ENCODE measurements around the gene NMS. TPM values are rescaled to one million over a fixed set of nuclear protein-coding genes. Genes with fewer than 3 reads are reported as not detected.
"Not testable (repeated sequence)": the region's sequence is repeated elsewhere in the genome, so short reads cannot be mapped to it uniquely, and the experiment has no call there.

Gene NMS
- total RNA-seq, 1 donor from 2014 or later, result not detected

- H3K36me3 ChIP-seq, result no peaks in the 10 kb centered on the region
- H3K27ac ChIP-seq, result no peak overlapping the region
- no peak for DNase-seq (ENCODE audit: low spot score in 2 of 2)
- H3K4me1 ChIP-seq, result no peaks in the 10 kb centered on the region
- no peak overlapping the region for H3K4me3 ChIP-seq
- no peaks in the 10 kb centered on the region for H3K9me3 ChIP-seq
- intact Hi-C loops (cut with DNase I), result no loop called here
- H3K27me3 ChIP-seq, result no peaks in the 10 kb centered on the region
- TF ChIP-seq, protein P1, sequence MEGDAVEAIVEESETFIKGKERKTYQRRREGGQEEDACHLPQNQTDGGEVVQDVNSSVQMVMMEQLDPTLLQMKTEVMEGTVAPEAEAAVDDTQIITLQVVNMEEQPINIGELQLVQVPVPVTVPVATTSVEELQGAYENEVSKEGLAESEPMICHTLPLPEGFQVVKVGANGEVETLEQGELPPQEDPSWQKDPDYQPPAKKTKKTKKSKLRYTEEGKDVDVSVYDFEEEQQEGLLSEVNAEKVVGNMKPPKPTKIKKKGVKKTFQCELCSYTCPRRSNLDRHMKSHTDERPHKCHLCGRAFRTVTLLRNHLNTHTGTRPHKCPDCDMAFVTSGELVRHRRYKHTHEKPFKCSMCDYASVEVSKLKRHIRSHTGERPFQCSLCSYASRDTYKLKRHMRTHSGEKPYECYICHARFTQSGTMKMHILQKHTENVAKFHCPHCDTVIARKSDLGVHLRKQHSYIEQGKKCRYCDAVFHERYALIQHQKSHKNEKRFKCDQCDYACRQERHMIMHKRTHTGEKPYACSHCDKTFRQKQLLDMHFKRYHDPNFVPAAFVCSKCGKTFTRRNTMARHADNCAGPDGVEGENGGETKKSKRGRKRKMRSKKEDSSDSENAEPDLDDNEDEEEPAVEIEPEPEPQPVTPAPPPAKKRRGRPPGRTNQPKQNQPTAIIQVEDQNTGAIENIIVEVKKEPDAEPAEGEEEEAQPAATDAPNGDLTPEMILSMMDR (IDR thresholded peaks at IDR 0.05), result no peak
These were observed 32.5 kb upstream of the NMS start for GRCh38 chr2:100437751-100438150.

DNA sequence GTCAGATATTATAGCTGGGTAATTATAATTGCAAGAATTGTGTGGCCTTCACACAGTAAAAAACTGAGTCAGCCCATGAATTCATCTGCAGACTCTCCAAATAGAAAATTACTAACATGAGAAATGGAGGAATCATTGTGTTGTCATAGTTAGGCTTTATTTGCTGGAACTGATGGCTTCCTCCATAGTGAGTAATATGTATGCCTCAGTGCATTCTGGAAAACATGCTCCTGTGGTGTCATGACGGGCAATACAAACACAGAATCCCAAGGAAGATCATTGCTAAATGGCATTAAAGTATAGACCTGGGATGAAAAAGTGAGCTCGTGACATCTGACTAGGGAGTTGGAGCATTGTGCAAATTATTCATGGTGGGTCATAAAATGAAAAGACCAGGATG is 23.6 kb upstream of the NMS start:
- TF ChIP-seq, protein P1 (IDR thresholded peaks at IDR 0.05), result no peak
- intact Hi-C loops (cut with DNase I), result no loop called here
- H3K36me3 ChIP-seq, result no peaks in the 10 kb centered on the region
- H3K27me3 ChIP-seq, result no peaks in the 10 kb centered on the region
- no peak for DNase-seq (ENCODE audit: low spot score in 2 of 2)
- H3K4me1 ChIP-seq, result no peaks in the 10 kb centered on the region
- no peak overlapping the region for H3K27ac ChIP-seq
- no peak overlapping the region for H3K4me3 ChIP-seq
- no peaks in the 10 kb centered on the region for H3K9me3 ChIP-seq

DNA sequence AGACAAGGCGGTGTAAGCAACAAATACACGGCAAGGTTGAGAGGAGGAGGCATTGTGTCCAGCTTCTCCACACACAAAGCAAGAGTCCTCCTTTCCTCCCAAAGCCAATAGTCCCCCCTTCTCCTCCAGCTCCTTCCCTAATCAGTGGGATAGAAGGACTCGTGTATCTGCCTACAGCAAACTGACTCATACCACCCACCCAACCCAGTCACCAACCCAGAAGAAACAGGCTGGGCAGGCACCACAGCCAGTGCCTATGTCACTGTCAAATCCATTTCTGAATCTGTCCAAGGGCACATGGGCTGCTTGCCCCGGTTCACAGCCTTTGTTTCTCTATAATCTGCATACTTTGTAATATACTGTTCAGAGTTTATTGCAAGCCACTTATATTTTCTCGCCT is 19.2 kb upstream of the NMS start:
- Histone ChIP-seq H3K27me3 (no peaks in the 10 kb centered on the region), H3K4me1 (no peaks in the 10 kb centered on the region), H3K4me3 (no peak overlapping the region), H3K27ac (no peak overlapping the region), H3K9me3 (no peaks in the 10 kb centered on the region), H3K36me3 (no peaks in the 10 kb centered on the region)
- intact Hi-C loops (cut with DNase I), result no loop called here
- TF ChIP-seq, protein P1 (IDR thresholded peaks at IDR 0.05), result no peak
- no peak for DNase-seq (ENCODE audit: low spot score in 2 of 2)

DNA sequence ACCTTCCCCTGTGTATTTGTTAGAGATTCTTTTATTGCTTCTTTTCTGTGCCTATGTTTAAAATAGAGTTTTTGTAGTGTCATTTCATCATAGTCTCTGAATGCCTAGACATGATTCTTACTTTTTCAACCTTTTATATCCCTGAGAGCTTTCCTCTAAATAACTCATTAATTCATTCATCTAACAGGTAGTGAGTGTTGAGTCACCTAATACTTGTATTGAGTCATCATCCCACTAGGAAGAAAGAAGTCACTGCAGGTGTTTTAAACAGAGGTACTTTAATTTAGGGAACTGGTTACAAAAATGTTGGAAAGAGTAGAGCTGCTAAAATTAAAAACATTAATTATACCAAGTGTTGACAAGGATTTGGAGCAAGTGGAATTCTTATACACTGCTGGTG is 18.5 kb upstream of the NMS start:
- H3K36me3 ChIP-seq, result no peaks in the 10 kb centered on the region
- intact Hi-C loops (cut with DNase I), result no loop called here
- H3K4me3 ChIP-seq, result no peak overlapping the region
- no peak for DNase-seq (ENCODE audit: low spot score in 2 of 2)
- TF ChIP-seq, protein P1 (IDR thresholded peaks at IDR 0.05), result no peak
- H3K27me3 ChIP-seq, result no peaks in the 10 kb centered on the region
- H3K4me1 ChIP-seq, result no peaks in the 10 kb centered on the region
- no peak overlapping the region for H3K27ac ChIP-seq
- no peaks in the 10 kb centered on the region for H3K9me3 ChIP-seq

DNA sequence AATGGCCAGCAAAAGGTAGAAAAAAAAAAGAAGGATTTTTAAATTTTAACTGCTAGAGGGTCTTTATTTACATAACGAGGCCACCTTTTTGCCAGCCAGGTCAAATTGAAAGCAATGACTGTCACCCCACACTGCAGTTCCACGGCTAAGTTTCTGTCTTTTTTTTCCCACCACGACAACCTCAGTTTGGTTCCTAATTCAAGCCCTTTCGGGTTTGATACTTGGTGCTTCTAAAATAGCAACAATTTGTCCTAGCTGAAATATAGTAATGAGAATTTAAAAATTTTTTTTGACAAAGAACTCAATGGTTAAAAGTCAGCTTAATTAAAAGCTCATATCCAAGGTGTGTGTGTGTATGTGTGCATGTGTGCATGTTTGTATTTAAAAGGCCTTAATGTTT is 16.4 kb upstream of the NMS start:
- intact Hi-C loops (cut with DNase I), result no loop called here
- H3K27ac ChIP-seq, result no peak overlapping the region
- no peaks in the 10 kb centered on the region for H3K36me3 ChIP-seq
- no peaks in the 10 kb centered on the region for H3K4me1 ChIP-seq
- H3K27me3 ChIP-seq, result no peaks in the 10 kb centered on the region
- H3K9me3 ChIP-seq, result no peaks in the 10 kb centered on the region
- no peak for DNase-seq (ENCODE audit: low spot score in 2 of 2)
- H3K4me3 ChIP-seq, result no peak overlapping the region
- TF ChIP-seq, protein P1 (IDR thresholded peaks at IDR 0.05), result no peak

DNA sequence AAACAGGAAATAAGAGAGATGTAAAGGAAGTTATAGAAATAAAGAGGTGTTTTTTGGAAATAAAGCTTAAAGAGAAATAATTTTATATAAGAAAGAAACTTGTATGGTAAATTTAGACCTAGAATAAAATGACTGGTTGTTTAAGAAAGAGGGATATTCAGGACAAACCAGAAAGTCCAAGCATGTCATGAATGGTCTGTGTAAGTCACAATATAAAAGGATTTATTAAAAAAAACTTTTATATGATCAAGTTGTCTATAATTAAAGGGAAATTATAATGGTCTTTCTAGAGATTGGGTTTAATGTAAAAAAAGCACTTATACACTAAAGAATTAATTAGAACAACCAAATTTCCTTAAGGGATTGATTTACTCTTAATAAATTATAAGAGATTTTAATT is 13.9 kb upstream of the NMS start:
- H3K9me3 ChIP-seq; intact Hi-C loops (cut with DNase I); H3K4me3 ChIP-seq; H3K4me1 ChIP-seq; DNase-seq (ENCODE audit: low spot score in 2 of 2); H3K27me3 ChIP-seq; H3K27ac ChIP-seq; H3K36me3 ChIP-seq: not testable (repeated sequence)

Data from ascending aorta (tissue), 2 donors.